DND-41 (cell line): ENCODE results near the gene GRIN3B.

Experiments
- CTCF ChIP-seq: IDR thresholded peaks from 2 replicates; pipeline ENCODE4 v1.5.1; 2012; ENCODE audit warnings: borderline replicate concordance, low read length, moderate library complexity, mild to moderate bottlenecking; ENCODE audit not compliant: poor library complexity, severe bottlenecking; ENCODE audit errors: extremely low read depth
- EZH2 ChIP-seq: IDR thresholded peaks from 3 replicates; pipeline ENCODE4 v1.6.1; 2012; ENCODE audit warnings: borderline replicate concordance, low read depth, mild to moderate bottlenecking, moderate library complexity, low read length, inconsistent platforms; ENCODE audit not compliant: severe bottlenecking

- TF ChIP-seq CTCF (no peak), EZH2 (no peak)
Measured at GRCh38 chr19:1015782-1016646, 15.8 kb downstream of the GRIN3B start.
